ENCODE data around the gene RNF38.
"Not testable (repeated sequence)": the region's sequence is repeated elsewhere in the genome, so short reads cannot be mapped to it uniquely, and the experiment has no call there.

RNF38 gene

GRCh38 chr9:36316611-36317317 lies 83.3 kb downstream of the RNF38 start:
- no peak overlapping the region for H3K27ac ChIP-seq (ENCODE audit: low read depth, low read length)
- H3K9ac ChIP-seq (ENCODE audit: low read depth, low read length): no peak overlapping the region
- no peaks in the 10 kb centered on the region for H3K27me3 ChIP-seq (ENCODE audit: control insufficient read depth, insufficient read depth, low read length)
- peaks cover 5% of the 10 kb centered on the region for H3K4me1 ChIP-seq (ENCODE audit: control insufficient read depth, insufficient read depth, low read length)
- H3K4me3 ChIP-seq (ENCODE audit: low read depth, low read length): no peak overlapping the region
- H3K9me3 ChIP-seq (ENCODE audit: control insufficient read depth, insufficient read depth, low read length): no peaks in the 10 kb centered on the region
- H3K36me3 ChIP-seq (ENCODE audit: control insufficient read depth, insufficient read depth, low read length): no peaks in the 10 kb centered on the region

GRCh38 chr9:36316049-36316448 lies 84.0 kb downstream of the RNF38 start:
- Histone ChIP-seq H3K9ac (ENCODE audit: low read depth, low read length) (no peak overlapping the region), H3K27me3 (ENCODE audit: control insufficient read depth, insufficient read depth, low read length) (no peaks in the 10 kb centered on the region), H3K9me3 (ENCODE audit: control insufficient read depth, insufficient read depth, low read length) (no peaks in the 10 kb centered on the region), H3K4me3 (ENCODE audit: low read depth, low read length) (no peak overlapping the region), H3K27ac (ENCODE audit: low read depth, low read length) (peak overlapping the region; percentile 43), H3K4me1 (ENCODE audit: control insufficient read depth, insufficient read depth, low read length) (peaks cover 5% of the 10 kb centered on the region), H3K36me3 (ENCODE audit: control insufficient read depth, insufficient read depth, low read length) (no peaks in the 10 kb centered on the region)

GRCh38 chr9:36315283-36315682 lies 84.8 kb downstream of the RNF38 start:
- Histone ChIP-seq H3K27ac (ENCODE audit: low read depth, low read length) (peak overlapping the region; percentile 43), H3K4me1 (ENCODE audit: control insufficient read depth, insufficient read depth, low read length) (peaks cover 5% of the 10 kb centered on the region), H3K36me3 (ENCODE audit: control insufficient read depth, insufficient read depth, low read length) (no peaks in the 10 kb centered on the region), H3K9ac (ENCODE audit: low read depth, low read length) (no peak overlapping the region), H3K9me3 (ENCODE audit: control insufficient read depth, insufficient read depth, low read length) (no peaks in the 10 kb centered on the region), H3K27me3 (ENCODE audit: control insufficient read depth, insufficient read depth, low read length) (no peaks in the 10 kb centered on the region), H3K4me3 (ENCODE audit: low read depth, low read length) (no peak overlapping the region)

GRCh38 chr9:36314740-36315139 lies 85.3 kb downstream of the RNF38 start:
- H3K27me3 ChIP-seq (ENCODE audit: control insufficient read depth, insufficient read depth, low read length): no peaks in the 10 kb centered on the region
- H3K27ac ChIP-seq (ENCODE audit: low read depth, low read length): no peak overlapping the region
- no peak overlapping the region for H3K9ac ChIP-seq (ENCODE audit: low read depth, low read length)
- no peaks in the 10 kb centered on the region for H3K9me3 ChIP-seq (ENCODE audit: control insufficient read depth, insufficient read depth, low read length)
- H3K4me3 ChIP-seq (ENCODE audit: low read depth, low read length): no peak overlapping the region
- peaks cover 5% of the 10 kb centered on the region for H3K4me1 ChIP-seq (ENCODE audit: control insufficient read depth, insufficient read depth, low read length)
- no peaks in the 10 kb centered on the region for H3K36me3 ChIP-seq (ENCODE audit: control insufficient read depth, insufficient read depth, low read length)

- Histone ChIP-seq H3K27me3 (ENCODE audit: control insufficient read depth, insufficient read depth, low read length) (no peaks in the 10 kb centered on the region), H3K9ac (ENCODE audit: low read depth, low read length) (no peak overlapping the region), H3K9me3 (ENCODE audit: control insufficient read depth, insufficient read depth, low read length) (no peaks in the 10 kb centered on the region), H3K4me1 (ENCODE audit: control insufficient read depth, insufficient read depth, low read length) (no peaks in the 10 kb centered on the region), H3K27ac (ENCODE audit: low read depth, low read length) (no peak overlapping the region), H3K4me3 (ENCODE audit: low read depth, low read length) (no peak overlapping the region), H3K36me3 (ENCODE audit: control insufficient read depth, insufficient read depth, low read length) (no peaks in the 10 kb centered on the region)
Observed at GRCh38 chr9:36306471-36307306, 93.4 kb downstream of the RNF38 start.

GRCh38 chr9:36304366-36304765 lies 95.7 kb downstream of the RNF38 start:
- H3K9me3 ChIP-seq (ENCODE audit: control insufficient read depth, insufficient read depth, low read length); H3K27me3 ChIP-seq (ENCODE audit: control insufficient read depth, insufficient read depth, low read length); H3K36me3 ChIP-seq (ENCODE audit: control insufficient read depth, insufficient read depth, low read length); H3K4me1 ChIP-seq (ENCODE audit: control insufficient read depth, insufficient read depth, low read length); H3K27ac ChIP-seq (ENCODE audit: low read depth, low read length); H3K9ac ChIP-seq (ENCODE audit: low read depth, low read length); H3K4me3 ChIP-seq (ENCODE audit: low read depth, low read length): not testable (repeated sequence)

- Histone ChIP-seq H3K27ac (ENCODE audit: low read depth, low read length) (no peak overlapping the region), H3K9ac (ENCODE audit: low read depth, low read length) (no peak overlapping the region), H3K4me1 (ENCODE audit: control insufficient read depth, insufficient read depth, low read length) (no peaks in the 10 kb centered on the region)
Observed at GRCh38 chr9:36301227-36301626, 98.8 kb downstream of the RNF38 start.

GRCh38 chr9:36298566-36298965 lies 101.5 kb downstream of the RNF38 start:
- H3K9me3 ChIP-seq (ENCODE audit: control insufficient read depth, insufficient read depth, low read length): no peaks in the 10 kb centered on the region
- H3K36me3 ChIP-seq (ENCODE audit: control insufficient read depth, insufficient read depth, low read length): no peaks in the 10 kb centered on the region
- H3K27me3 ChIP-seq (ENCODE audit: control insufficient read depth, insufficient read depth, low read length): no peaks in the 10 kb centered on the region
- H3K9ac ChIP-seq (ENCODE audit: low read depth, low read length): no peak overlapping the region
- H3K4me1 ChIP-seq (ENCODE audit: control insufficient read depth, insufficient read depth, low read length): no peaks in the 10 kb centered on the region
- H3K4me3 ChIP-seq (ENCODE audit: low read depth, low read length): no peak overlapping the region
- H3K27ac ChIP-seq (ENCODE audit: low read depth, low read length): no peak overlapping the region

More at GRCh38 chr9:36301227-36301626, 98.8 kb downstream of the RNF38 start:
- Histone ChIP-seq H3K9me3 (ENCODE audit: control insufficient read depth, insufficient read depth, low read length) (no peaks in the 10 kb centered on the region), H3K27me3 (ENCODE audit: control insufficient read depth, insufficient read depth, low read length) (no peaks in the 10 kb centered on the region), H3K36me3 (ENCODE audit: control insufficient read depth, insufficient read depth, low read length) (no peaks in the 10 kb centered on the region), H3K4me3 (ENCODE audit: low read depth, low read length) (no peak overlapping the region)

- Histone ChIP-seq H3K4me1 (ENCODE audit: control insufficient read depth, insufficient read depth, low read length) (peaks cover under 1% of the 10 kb centered on the region; the same call in 1 of the 2 replicates), H3K9ac (ENCODE audit: low read depth, low read length) (no peak overlapping the region), H3K27me3 (ENCODE audit: control insufficient read depth, insufficient read depth, low read length) (no peaks in the 10 kb centered on the region), H3K9me3 (ENCODE audit: control insufficient read depth, insufficient read depth, low read length) (no peaks in the 10 kb centered on the region), H3K36me3 (ENCODE audit: control insufficient read depth, insufficient read depth, low read length) (no peaks in the 10 kb centered on the region), H3K27ac (ENCODE audit: low read depth, low read length) (no peak overlapping the region), H3K4me3 (ENCODE audit: low read depth, low read length) (no peak overlapping the region)
Observed at GRCh38 chr9:36297798-36298197, 102.3 kb downstream of the RNF38 start.

- not testable (repeated sequence) for H3K4me3 ChIP-seq (ENCODE audit: low read depth, low read length); H3K27me3 ChIP-seq (ENCODE audit: control insufficient read depth, insufficient read depth, low read length); H3K4me1 ChIP-seq (ENCODE audit: control insufficient read depth, insufficient read depth, low read length); H3K27ac ChIP-seq (ENCODE audit: low read depth, low read length); H3K36me3 ChIP-seq (ENCODE audit: control insufficient read depth, insufficient read depth, low read length); H3K9me3 ChIP-seq (ENCODE audit: control insufficient read depth, insufficient read depth, low read length); H3K9ac ChIP-seq (ENCODE audit: low read depth, low read length)
Observed at GRCh38 chr9:36294996-36295395, 105.1 kb downstream of the RNF38 start.

GRCh38 chr9:36293918-36294317 lies 106.2 kb downstream of the RNF38 start:
- Histone ChIP-seq H3K27me3 (ENCODE audit: control insufficient read depth, insufficient read depth, low read length) (no peaks in the 10 kb centered on the region), H3K4me3 (ENCODE audit: low read depth, low read length) (no peak overlapping the region), H3K36me3 (ENCODE audit: control insufficient read depth, insufficient read depth, low read length) (no peaks in the 10 kb centered on the region), H3K9me3 (ENCODE audit: control insufficient read depth, insufficient read depth, low read length) (no peaks in the 10 kb centered on the region), H3K4me1 (ENCODE audit: control insufficient read depth, insufficient read depth, low read length) (peaks cover 5% of the 10 kb centered on the region; the same call in 1 of the 2 replicates), H3K27ac (ENCODE audit: low read depth, low read length) (no peak overlapping the region), H3K9ac (ENCODE audit: low read depth, low read length) (no peak overlapping the region)

All from HUES48 (cell line).